ENCODE measurements around the gene CMTM8. TPM values are rescaled to one million over a fixed set of nuclear protein-coding genes. Genes with fewer than 3 reads are reported as not detected.

CMTM8 gene
- total RNA-seq, 1 experiment from 2014 or later, result 9.0 TPM

DNA sequence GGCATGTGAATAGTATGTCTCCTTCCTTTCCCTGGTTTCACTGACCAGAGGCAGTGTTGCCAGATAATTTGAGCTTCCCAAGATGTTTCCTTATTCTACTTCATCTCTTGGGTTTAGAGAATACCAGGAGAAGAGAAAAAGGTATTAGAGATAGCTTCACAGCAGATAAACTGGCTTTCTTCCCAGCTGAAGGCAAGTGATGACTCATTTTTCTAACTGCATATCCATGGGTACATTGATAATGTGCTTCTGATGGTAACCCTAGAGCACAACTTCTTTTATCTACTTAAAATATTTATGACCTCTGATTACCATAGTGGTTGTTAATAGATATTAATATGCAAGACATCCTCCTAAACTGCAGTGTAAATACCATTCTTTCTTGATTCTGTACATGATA, 34.6 kb upstream of the CMTM8 start (continued):
- TF ChIP-seq, protein P1, sequence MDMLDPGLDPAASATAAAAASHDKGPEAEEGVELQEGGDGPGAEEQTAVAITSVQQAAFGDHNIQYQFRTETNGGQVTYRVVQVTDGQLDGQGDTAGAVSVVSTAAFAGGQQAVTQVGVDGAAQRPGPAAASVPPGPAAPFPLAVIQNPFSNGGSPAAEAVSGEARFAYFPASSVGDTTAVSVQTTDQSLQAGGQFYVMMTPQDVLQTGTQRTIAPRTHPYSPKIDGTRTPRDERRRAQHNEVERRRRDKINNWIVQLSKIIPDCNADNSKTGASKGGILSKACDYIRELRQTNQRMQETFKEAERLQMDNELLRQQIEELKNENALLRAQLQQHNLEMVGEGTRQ (CRISPR knock-in tag; IDR thresholded peaks at IDR 0.05), result no peak
- TF ChIP-seq ZSCAN18 (CRISPR knock-in tag; IDR thresholded peaks at IDR 0.05), result no peak

DNA sequence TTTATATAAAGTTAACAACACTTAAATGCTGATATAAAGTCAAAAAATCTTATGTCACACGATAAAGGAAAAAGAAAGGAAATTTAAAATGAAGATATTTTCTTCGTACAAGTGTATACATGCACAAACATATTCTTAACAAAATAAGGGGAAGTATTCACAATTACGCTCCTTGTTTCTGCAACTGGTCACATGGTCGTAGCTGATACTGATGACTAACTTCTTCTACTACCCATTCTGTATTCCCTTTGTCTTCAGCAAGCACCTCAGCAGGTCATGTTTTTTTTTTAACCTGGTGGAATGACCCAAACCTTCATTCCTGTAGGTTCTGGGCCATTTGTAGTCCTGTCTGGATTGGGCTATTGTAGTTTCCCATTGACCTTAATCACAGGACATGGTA, 30.0 kb upstream of the CMTM8 start:
- no peaks in the 10 kb centered on the region for H3K27me3 Mint-ChIP-seq (ENCODE audit: low read depth)
- ChIA-PET CTCF (no interaction called here), POLR2A (no interaction called here)
- no peak overlapping the region for H3K27ac Mint-ChIP-seq
- DNase-seq (ENCODE audit: low spot score), result no peak
- H3K9me3 Mint-ChIP-seq, result no peaks in the 10 kb centered on the region
- no peak overlapping the region for H3K4me3 Mint-ChIP-seq
- TF ChIP-seq NR1H2 (CRISPR knock-in tag; IDR thresholded peaks at IDR 0.05) (no peak), IRF2 (CRISPR knock-in tag; IDR thresholded peaks at IDR 0.05; ENCODE audit: borderline replicate concordance, low read depth) (no peak), ZNF219 (CRISPR knock-in tag; IDR thresholded peaks at IDR 0.05; ENCODE audit: borderline replicate concordance) (no peak), ZNF423 (CRISPR knock-in tag; IDR thresholded peaks at IDR 0.05) (no peak), KAT7 (CRISPR knock-in tag; IDR thresholded peaks at IDR 0.05; ENCODE audit: borderline replicate concordance) (no peak), RORB (CRISPR knock-in tag; IDR thresholded peaks at IDR 0.05) (no peak), EMX1 (CRISPR knock-in tag; IDR thresholded peaks at IDR 0.05) (no peak), ZNF121 (CRISPR knock-in tag; IDR thresholded peaks at IDR 0.05) (no peak), ZBTB21 (CRISPR knock-in tag; IDR thresholded peaks at IDR 0.05; ENCODE audit: borderline replicate concordance) (no peak), CREM (CRISPR knock-in tag; IDR thresholded peaks at IDR 0.05) (no peak), CREB1 (CRISPR knock-in tag; IDR thresholded peaks at IDR 0.05) (no peak), CDX4 (CRISPR knock-in tag; IDR thresholded peaks at IDR 0.05; ENCODE audit: borderline replicate concordance) (no peak), OVOL2 (CRISPR knock-in tag; IDR thresholded peaks at IDR 0.05; ENCODE audit: borderline replicate concordance) (no peak), ZSCAN18 (CRISPR knock-in tag; IDR thresholded peaks at IDR 0.05) (no peak), PRRX2 (CRISPR knock-in tag; IDR thresholded peaks at IDR 0.05) (no peak), PREB (CRISPR knock-in tag; IDR thresholded peaks at IDR 0.05; ENCODE audit: borderline replicate concordance) (no peak)
- TF ChIP-seq, protein P2, sequence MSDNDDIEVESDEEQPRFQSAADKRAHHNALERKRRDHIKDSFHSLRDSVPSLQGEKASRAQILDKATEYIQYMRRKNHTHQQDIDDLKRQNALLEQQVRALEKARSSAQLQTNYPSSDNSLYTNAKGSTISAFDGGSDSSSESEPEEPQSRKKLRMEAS (CRISPR knock-in tag; IDR thresholded peaks at IDR 0.05), result no peak
- TF ChIP-seq, protein P3, sequence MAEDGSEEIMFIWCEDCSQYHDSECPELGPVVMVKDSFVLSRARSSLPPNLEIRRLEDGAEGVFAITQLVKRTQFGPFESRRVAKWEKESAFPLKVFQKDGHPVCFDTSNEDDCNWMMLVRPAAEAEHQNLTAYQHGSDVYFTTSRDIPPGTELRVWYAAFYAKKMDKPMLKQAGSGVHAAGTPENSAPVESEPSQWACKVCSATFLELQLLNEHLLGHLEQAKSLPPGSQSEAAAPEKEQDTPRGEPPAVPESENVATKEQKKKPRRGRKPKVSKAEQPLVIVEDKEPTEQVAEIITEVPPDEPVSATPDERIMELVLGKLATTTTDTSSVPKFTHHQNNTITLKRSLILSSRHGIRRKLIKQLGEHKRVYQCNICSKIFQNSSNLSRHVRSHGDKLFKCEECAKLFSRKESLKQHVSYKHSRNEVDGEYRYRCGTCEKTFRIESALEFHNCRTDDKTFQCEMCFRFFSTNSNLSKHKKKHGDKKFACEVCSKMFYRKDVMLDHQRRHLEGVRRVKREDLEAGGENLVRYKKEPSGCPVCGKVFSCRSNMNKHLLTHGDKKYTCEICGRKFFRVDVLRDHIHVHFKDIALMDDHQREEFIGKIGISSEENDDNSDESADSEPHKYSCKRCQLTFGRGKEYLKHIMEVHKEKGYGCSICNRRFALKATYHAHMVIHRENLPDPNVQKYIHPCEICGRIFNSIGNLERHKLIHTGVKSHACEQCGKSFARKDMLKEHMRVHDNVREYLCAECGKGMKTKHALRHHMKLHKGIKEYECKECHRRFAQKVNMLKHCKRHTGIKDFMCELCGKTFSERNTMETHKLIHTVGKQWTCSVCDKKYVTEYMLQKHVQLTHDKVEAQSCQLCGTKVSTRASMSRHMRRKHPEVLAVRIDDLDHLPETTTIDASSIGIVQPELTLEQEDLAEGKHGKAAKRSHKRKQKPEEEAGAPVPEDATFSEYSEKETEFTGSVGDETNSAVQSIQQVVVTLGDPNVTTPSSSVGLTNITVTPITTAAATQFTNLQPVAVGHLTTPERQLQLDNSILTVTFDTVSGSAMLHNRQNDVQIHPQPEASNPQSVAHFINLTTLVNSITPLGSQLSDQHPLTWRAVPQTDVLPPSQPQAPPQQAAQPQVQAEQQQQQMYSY (CRISPR knock-in tag; IDR thresholded peaks at IDR 0.05), result no peak
- H3K4me1 Mint-ChIP-seq, result no peaks in the 10 kb centered on the region
- H3K36me3 Mint-ChIP-seq, result no peaks in the 10 kb centered on the region
- ATAC-seq, result no peak
